ENCODE results near the gene CXCL5.

CXCL5 gene

DNA sequence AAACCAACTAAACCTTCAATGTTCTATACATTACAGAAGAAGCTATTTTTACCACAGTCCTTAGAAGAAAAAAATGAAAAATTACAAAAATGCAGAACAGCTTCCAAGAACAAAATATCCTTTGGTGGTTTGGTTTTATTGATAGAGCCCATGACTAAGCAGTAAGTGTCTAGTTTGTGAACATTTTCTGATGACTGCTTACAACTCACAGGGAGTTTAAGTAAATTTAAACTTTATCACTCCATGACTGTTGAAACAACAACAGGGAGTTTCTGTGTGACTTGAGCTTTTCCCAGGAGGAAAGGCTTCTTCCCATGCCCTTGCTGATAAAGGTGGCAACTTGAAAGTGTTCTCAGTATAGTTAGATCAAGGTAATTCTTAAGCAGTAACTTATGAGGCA lies 19.6 kb downstream of the CXCL5 start:
- H3K4me3 ChIP-seq (ENCODE audit: low read depth, low read length): no peak overlapping the region
- peak; percentile 92 for DNase-seq (ENCODE audit: low read depth)
- TF ChIP-seq, protein P1, sequence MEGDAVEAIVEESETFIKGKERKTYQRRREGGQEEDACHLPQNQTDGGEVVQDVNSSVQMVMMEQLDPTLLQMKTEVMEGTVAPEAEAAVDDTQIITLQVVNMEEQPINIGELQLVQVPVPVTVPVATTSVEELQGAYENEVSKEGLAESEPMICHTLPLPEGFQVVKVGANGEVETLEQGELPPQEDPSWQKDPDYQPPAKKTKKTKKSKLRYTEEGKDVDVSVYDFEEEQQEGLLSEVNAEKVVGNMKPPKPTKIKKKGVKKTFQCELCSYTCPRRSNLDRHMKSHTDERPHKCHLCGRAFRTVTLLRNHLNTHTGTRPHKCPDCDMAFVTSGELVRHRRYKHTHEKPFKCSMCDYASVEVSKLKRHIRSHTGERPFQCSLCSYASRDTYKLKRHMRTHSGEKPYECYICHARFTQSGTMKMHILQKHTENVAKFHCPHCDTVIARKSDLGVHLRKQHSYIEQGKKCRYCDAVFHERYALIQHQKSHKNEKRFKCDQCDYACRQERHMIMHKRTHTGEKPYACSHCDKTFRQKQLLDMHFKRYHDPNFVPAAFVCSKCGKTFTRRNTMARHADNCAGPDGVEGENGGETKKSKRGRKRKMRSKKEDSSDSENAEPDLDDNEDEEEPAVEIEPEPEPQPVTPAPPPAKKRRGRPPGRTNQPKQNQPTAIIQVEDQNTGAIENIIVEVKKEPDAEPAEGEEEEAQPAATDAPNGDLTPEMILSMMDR (conservative IDR thresholded peaks at IDR 0.05; ENCODE audit: low read depth, low read length): no peak

DNA sequence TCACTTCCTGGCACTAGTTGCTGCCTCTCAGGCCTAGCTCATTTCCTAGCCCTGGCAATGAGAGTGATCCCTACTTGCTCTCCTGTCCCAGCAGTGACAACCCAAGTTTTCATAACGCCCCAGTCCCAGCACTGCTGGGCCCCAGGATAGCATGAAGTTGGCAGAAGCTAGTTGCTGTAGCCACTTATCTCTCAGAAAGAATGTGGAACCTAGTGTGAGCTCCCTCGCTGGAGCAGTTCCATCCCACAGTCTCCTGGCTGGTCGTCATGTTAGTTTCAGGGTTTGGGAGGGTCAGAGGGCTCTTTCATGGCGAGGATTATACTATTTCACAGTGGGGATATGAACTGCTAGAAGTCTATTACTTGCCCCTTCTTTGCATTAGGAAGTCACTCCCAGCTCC lies 21.8 kb downstream of the CXCL5 start:
- H3K4me3 ChIP-seq (ENCODE audit: low read depth, low read length): no peak overlapping the region
- TF ChIP-seq, protein P1 (conservative IDR thresholded peaks at IDR 0.05; ENCODE audit: low read depth, low read length): no peak
- DNase-seq (ENCODE audit: low read depth): peak; percentile 84

DNA sequence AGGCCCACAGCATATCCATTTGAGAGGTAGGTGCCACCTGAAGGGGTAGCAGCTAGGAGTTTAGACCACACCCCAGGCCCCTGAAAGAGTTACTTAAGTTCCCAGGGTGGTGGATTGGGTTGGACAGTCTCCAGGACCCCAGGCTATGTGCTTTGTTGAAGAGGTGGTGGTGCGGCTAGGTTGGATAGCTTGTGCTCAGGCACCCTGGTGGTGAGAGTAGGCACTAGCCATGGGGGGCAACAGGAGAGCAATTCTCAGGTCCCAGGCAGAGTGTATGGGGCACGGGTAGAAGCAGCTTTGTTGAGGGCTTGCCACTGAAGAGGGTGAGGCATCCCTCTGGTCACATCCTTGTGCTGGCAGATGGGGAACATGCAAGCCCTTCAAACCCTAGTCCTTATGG lies 22.3 kb downstream of the CXCL5 start:
- no peak overlapping the region for H3K4me3 ChIP-seq (ENCODE audit: low read depth, low read length)
- TF ChIP-seq, protein P1 (conservative IDR thresholded peaks at IDR 0.05; ENCODE audit: low read depth, low read length): peak; percentile 6
- no peak for DNase-seq (ENCODE audit: low read depth)

DNA sequence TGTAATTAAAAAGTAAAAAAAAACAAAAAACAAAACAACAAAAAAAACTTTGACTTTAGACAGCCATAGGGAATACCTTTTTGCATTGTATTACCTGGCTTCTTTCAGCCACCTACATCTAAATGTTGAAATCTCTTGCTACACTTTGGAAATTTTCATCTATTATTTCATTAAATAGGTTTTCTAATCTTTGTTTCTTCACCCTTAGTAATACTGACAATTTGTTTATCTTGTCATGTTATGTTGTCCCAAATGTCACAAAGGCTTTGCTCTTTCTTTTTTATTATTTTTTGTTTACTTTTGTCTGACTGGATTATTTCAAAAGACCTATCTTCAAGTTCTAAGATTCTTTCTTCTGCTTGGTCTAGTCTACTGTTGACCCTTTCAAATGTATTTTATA lies 24.1 kb downstream of the CXCL5 start:
- no peak overlapping the region for H3K4me3 ChIP-seq (ENCODE audit: low read depth, low read length)
- DNase-seq (ENCODE audit: low read depth): no peak
- TF ChIP-seq, protein P1 (conservative IDR thresholded peaks at IDR 0.05; ENCODE audit: low read depth, low read length): no peak

DNA sequence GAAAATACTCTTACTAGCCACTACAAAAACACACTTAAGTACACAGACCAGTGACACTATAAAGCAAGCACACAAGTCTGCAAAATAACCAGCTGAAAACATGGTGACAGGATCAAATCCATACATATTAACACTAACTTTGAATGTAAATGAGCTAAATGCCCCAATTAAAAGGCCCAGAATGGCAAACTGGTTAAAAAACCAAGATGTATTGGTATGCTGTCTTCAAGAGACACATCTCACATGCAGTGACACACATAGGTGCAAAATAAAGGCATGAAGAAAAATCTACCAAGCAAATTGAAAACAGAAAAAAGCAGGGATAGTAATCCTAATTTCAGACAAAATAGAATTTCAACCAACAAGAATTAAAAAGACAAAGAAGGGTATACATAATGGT lies 27.5 kb downstream of the CXCL5 start:
- TF ChIP-seq, protein P1 (conservative IDR thresholded peaks at IDR 0.05; ENCODE audit: low read depth, low read length): no peak
- H3K4me3 ChIP-seq (ENCODE audit: low read depth, low read length): no peak overlapping the region
- no peak for DNase-seq (ENCODE audit: low read depth)

DNA sequence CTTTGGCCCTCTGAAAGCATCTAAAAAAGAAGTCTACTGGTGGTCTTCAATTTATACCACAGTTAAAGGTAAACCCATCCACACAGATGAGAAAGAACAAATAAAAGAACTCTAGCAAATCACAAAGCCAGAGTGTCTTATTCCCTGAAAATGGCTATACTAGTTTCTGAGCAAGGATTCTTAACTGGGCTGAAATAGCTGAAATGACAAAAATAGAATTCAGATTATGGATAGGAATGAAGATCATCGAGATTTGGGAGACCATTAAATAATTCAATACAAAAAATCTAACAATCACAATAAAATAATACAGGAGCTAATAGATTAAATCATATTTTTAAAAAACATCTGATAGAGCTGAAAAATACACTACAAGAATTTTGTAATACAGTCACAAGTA lies 28.5 kb downstream of the CXCL5 start:
- no peak for DNase-seq (ENCODE audit: low read depth)
- TF ChIP-seq, protein P1 (conservative IDR thresholded peaks at IDR 0.05; ENCODE audit: low read depth, low read length): no peak
- no peak overlapping the region for H3K4me3 ChIP-seq (ENCODE audit: low read depth, low read length)

DNA sequence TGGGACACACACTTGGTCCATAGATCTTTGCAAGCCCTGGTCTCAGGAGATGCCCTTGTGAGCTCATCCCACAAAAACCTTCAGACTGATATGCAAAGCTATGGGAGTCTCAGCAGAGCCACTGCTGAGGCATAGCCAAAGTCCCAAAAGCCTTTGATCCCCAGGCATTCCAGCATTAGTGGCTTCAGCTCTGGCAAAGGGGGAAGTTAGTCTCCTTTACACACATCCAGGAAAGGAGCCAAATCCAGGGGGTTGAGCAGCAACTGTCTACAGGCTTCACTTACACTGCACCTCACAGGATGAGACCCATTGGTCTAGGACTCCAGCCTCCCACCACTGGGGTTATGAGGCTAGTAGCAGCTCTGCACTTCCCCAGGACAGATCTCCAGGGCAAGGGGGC lies 30.6 kb downstream of the CXCL5 start:
- H3K4me3 ChIP-seq (ENCODE audit: low read depth, low read length): no peak overlapping the region
- TF ChIP-seq, protein P1 (conservative IDR thresholded peaks at IDR 0.05; ENCODE audit: low read depth, low read length): no peak
- no peak for DNase-seq (ENCODE audit: low read depth)

Data from choroid plexus epithelial cell (primary cell).